Activated CD4-positive, alpha-beta T cell treated with anti-CD3 and anti-CD28 coated beads, Interleukin-2, amount 50 U/mL, for 4 hours (primary cell): ENCODE measurements around the gene SYT12.
A peak's percentile ranks its signal among the peaks of the same experiment; 100 is the strongest.
"Not testable (repeated sequence)": the region's sequence is repeated elsewhere in the genome, so short reads cannot be mapped to it uniquely, and the experiment has no call there.

Experiments used
- DNase-seq, 2 experiments: peaks; one replicate each; pipeline ENCODE4 v3.0.0-alpha.2; 2020

The SYT12 gene

GRCh38 chr11:66996609-66997273 is 26.2 kb upstream of the SYT12 start:
- no peak for DNase-seq

GRCh38 chr11:66999555-66999954 is 23.4 kb upstream of the SYT12 start:
- DNase-seq, result no peak

- no peak for DNase-seq
Measured at GRCh38 chr11:67001332-67001731, 21.6 kb upstream of the SYT12 start.

GRCh38 chr11:67002297-67002913 is 20.5 kb upstream of the SYT12 start:
- DNase-seq, result no peak

GRCh38 chr11:67002921-67003411 is 20.0 kb upstream of the SYT12 start:
- no peak for DNase-seq

GRCh38 chr11:67005200-67005599 is 17.7 kb upstream of the SYT12 start:
- not testable (repeated sequence) for DNase-seq

GRCh38 chr11:67006029-67006884 is 16.7 kb upstream of the SYT12 start:
- no peak for DNase-seq

- DNase-seq, result no peak
Measured at GRCh38 chr11:67007126-67007525, 15.8 kb upstream of the SYT12 start.

GRCh38 chr11:67010296-67010905 is 12.5 kb upstream of the SYT12 start:
- DNase-seq, result no peak

GRCh38 chr11:67013511-67014045 is 9.4 kb upstream of the SYT12 start:
- no peak for DNase-seq

GRCh38 chr11:67014343-67014742 is 8.6 kb upstream of the SYT12 start:
- no peak for DNase-seq

- DNase-seq, result no peak
Measured at GRCh38 chr11:67015048-67015447, 7.9 kb upstream of the SYT12 start.

GRCh38 chr11:67016550-67016949 is 6.4 kb upstream of the SYT12 start:
- DNase-seq, result no peak

- no peak for DNase-seq
Measured at GRCh38 chr11:67020949-67021348, 2.0 kb upstream of the SYT12 start.

- no peak for DNase-seq
Measured at GRCh38 chr11:67022341-67022933, 497 bp upstream of the SYT12 start.

- no peak for DNase-seq
Measured at GRCh38 chr11:67023957-67024353, 1.0 kb downstream of the SYT12 start.

GRCh38 chr11:67024410-67024809 is 1.5 kb downstream of the SYT12 start:
- peak; percentile 34 to 44 for DNase-seq

GRCh38 chr11:67024966-67025365 is 2.0 kb downstream of the SYT12 start:
- DNase-seq, result no peak

- no peak for DNase-seq
Measured at GRCh38 chr11:67025750-67026149, 2.8 kb downstream of the SYT12 start.

GRCh38 chr11:67026941-67027340 is 4.0 kb downstream of the SYT12 start:
- DNase-seq, result no peak

- DNase-seq, result no peak
Measured at GRCh38 chr11:67027483-67027930, 4.6 kb downstream of the SYT12 start.

- DNase-seq, result no peak
Measured at GRCh38 chr11:67027943-67028542, 5.1 kb downstream of the SYT12 start.
